Loucy (cell line): Measurements from ENCODE around the gene RBM15.

Experiments
- CTCF ChIP-seq: fragments of 200-600 bp; sonication (generic); conservative IDR thresholded peaks from 2 replicates; pipeline ENCODE4 v1.5.1; 2014; ENCODE audit warnings: mild to moderate bottlenecking, antibody characterized with exemption, low read length
- EZH2phosphoT487 ChIP-seq: fragments of 200-600 bp; IDR thresholded peaks from 2 replicates; pipeline ENCODE4 v1.6.1; 2018; ENCODE audit warnings: antibody characterized with exemption, mild to moderate bottlenecking, moderate library complexity, borderline replicate concordance

- TF ChIP-seq CTCF (no peak), EZH2phosphoT487 (no peak)
Measured at GRCh38 chr1:110326826-110327225, 12.4 kb upstream of the RBM15 start.
